SU-DHL-6 (cell line): ENCODE measurements around the gene THNSL1.

ENCODE experiments used
- H2AFZ ChIP-seq: fragments of 200-600 bp; sonication (generic); 2 replicates; pipeline ENCODE4 v1.6.1; 2014; ENCODE audit warnings: low read depth, mild to moderate bottlenecking, moderate library complexity, mixed read lengths, antibody characterized with exemption, low read length; ENCODE audit not compliant: severe bottlenecking
- H3F3A ChIP-seq: fragments of 200-600 bp; shearing (Covaris generic); 2 replicates; pipeline ENCODE4 v1.6.0; 2016; ENCODE audit warnings: antibody characterized with exemption, mild to moderate bottlenecking; ENCODE audit not compliant: insufficient read depth
- H3K27ac ChIP-seq: fragments of 200-600 bp; sonication (generic); 2 replicates; pipeline ENCODE4 v1.5.1; 2016; ENCODE audit warnings: low read depth, mild to moderate bottlenecking, low read length, moderate library complexity, mixed read lengths
- H3K27me3 ChIP-seq: fragments of 200-600 bp; sonication (generic), shearing (Covaris generic); 2 replicates; pipeline ENCODE4 v1.6.0; 2014; ENCODE audit warnings: mild to moderate bottlenecking, low read length
- H3K36me3 ChIP-seq: fragments of 200-600 bp; sonication (generic); 2 replicates; pipeline ENCODE4 v1.6.1; 2014; ENCODE audit warnings: mild to moderate bottlenecking, low read length, mixed read lengths
- H3K4me2 ChIP-seq: fragments of 300-600, 200-600 bp; shearing (Covaris generic), sonication (generic); 2 replicates; pipeline ENCODE4 v1.6.0; 2014; ENCODE audit warnings: low read length, low read depth, mild to moderate bottlenecking; ENCODE audit not compliant: poor library complexity, severe bottlenecking
- H3K4me3 ChIP-seq: fragments of 200-600 bp; sonication (generic); 2 replicates; pipeline ENCODE4 v1.5.1; 2014; ENCODE audit warnings: antibody characterized with exemption, low read length, mild to moderate bottlenecking, mixed read lengths; ENCODE audit not compliant: insufficient read depth, poor library complexity, severe bottlenecking
- H3K79me2 ChIP-seq: fragments of 200-600 bp; sonication (generic); 2 replicates; pipeline ENCODE4 v1.6.1; 2014; ENCODE audit warnings: mild to moderate bottlenecking, low read length, moderate library complexity; ENCODE audit not compliant: insufficient read depth
- H3K9ac ChIP-seq: fragments of 200-600 bp; sonication (generic); 2 replicates; pipeline ENCODE4 v1.7.0; 2014; ENCODE audit warnings: mild to moderate bottlenecking, low read length
- H3K9me2 ChIP-seq: fragments of 200-600 bp; sonication (generic); replicated peaks from 2 replicates; pipeline ENCODE4 v1.6.1; 2014; ENCODE audit warnings: low read length; ENCODE audit not compliant: insufficient read depth
- H3K9me3 ChIP-seq: fragments of 200-600 bp; sonication (generic); 2 replicates; pipeline ENCODE4 v1.6.1; 2014; ENCODE audit warnings: low read length, mixed read lengths; ENCODE audit not compliant: insufficient read depth
- H4K20me1 ChIP-seq: fragments of 200-600 bp; sonication (generic); 2 replicates; pipeline ENCODE4 v1.6.1; 2014; ENCODE audit warnings: low read depth, mild to moderate bottlenecking, antibody characterized with exemption, low read length, moderate library complexity, mixed read lengths
- CTCF ChIP-seq: fragments of 200-600 bp; sonication (generic); IDR thresholded peaks from one replicate; pipeline ENCODE4 v1.5.1; 2017; ENCODE audit warnings: antibody characterized with exemption, mild to moderate bottlenecking, low read length, moderate library complexity; ENCODE audit not compliant: insufficient read depth, poor library complexity, severe bottlenecking
- EZH2phosphoT487 ChIP-seq: fragments of 200-600 bp; sonication (generic), shearing (Covaris generic); conservative IDR thresholded peaks from 2 replicates; pipeline ENCODE4 v1.6.1; 2018; ENCODE audit warnings: mild to moderate bottlenecking, antibody characterized with exemption, low read length, moderate library complexity, mixed read lengths

The THNSL1 gene

GRCh38 chr10:25068152-25069058 lies 52.0 kb downstream of the THNSL1 start:
- no peaks in the 10 kb centered on the region for H3K9me3 ChIP-seq
- H3K79me2 ChIP-seq, result no peaks in the 10 kb centered on the region
- no peak for TF ChIP-seq EZH2phosphoT487
- TF ChIP-seq CTCF, result no peak
- no peaks in the 10 kb centered on the region for H3K27me3 ChIP-seq
- no peaks in the 10 kb centered on the region for H3K9me2 ChIP-seq
- no peaks in the 10 kb centered on the region for H3K36me3 ChIP-seq
- no peak overlapping the region for H2AFZ ChIP-seq
- no peaks in the 10 kb centered on the region for H3F3A ChIP-seq
- no peak overlapping the region for H3K27ac ChIP-seq
- H3K9ac ChIP-seq, result no peak overlapping the region
- no peak overlapping the region for H3K4me2 ChIP-seq
- no peaks in the 10 kb centered on the region for H4K20me1 ChIP-seq
- no peak overlapping the region for H3K4me3 ChIP-seq

- Histone ChIP-seq H3K36me3 (no peaks in the 10 kb centered on the region), H3K4me2 (no peak overlapping the region), H3K27me3 (no peaks in the 10 kb centered on the region), H4K20me1 (no peaks in the 10 kb centered on the region), H3K4me3 (no peak overlapping the region), H3K9ac (no peak overlapping the region), H3K9me2 (no peaks in the 10 kb centered on the region), H3K27ac (no peak overlapping the region), H3K79me2 (no peaks in the 10 kb centered on the region), H3K9me3 (no peaks in the 10 kb centered on the region), H3F3A (no peaks in the 10 kb centered on the region), H2AFZ (no peak overlapping the region)
- TF ChIP-seq CTCF (no peak), EZH2phosphoT487 (no peak)
Measured at GRCh38 chr10:25071227-25071626, 54.8 kb downstream of the THNSL1 start.

- Histone ChIP-seq H3K9ac (no peak overlapping the region), H3K4me2 (no peak overlapping the region), H4K20me1 (no peaks in the 10 kb centered on the region), H3K9me2 (no peaks in the 10 kb centered on the region), H3K27ac (no peak overlapping the region), H3F3A (no peaks in the 10 kb centered on the region), H2AFZ (no peak overlapping the region), H3K36me3 (no peaks in the 10 kb centered on the region), H3K9me3 (no peaks in the 10 kb centered on the region), H3K79me2 (no peaks in the 10 kb centered on the region), H3K4me3 (no peak overlapping the region), H3K27me3 (no peaks in the 10 kb centered on the region)
- TF ChIP-seq CTCF, result no peak
- no peak for TF ChIP-seq EZH2phosphoT487
Measured at GRCh38 chr10:25072786-25073185, 56.4 kb downstream of the THNSL1 start.
